SKM-1 treated with dmso at 0.1 percent for 144 hours (cell line): ENCODE results near the gene ITPRID2.
"Not testable (repeated sequence)": the region's sequence is repeated elsewhere in the genome, so short reads cannot be mapped to it uniquely, and the experiment has no call there.

ENCODE experiments used
- DNase-seq: peaks from one replicate; lab custom pipeline; 2025; ENCODE audit not compliant: unreplicated experiment; lab: John Stamatoyannopoulos, UW

ITPRID2 gene

DNA sequence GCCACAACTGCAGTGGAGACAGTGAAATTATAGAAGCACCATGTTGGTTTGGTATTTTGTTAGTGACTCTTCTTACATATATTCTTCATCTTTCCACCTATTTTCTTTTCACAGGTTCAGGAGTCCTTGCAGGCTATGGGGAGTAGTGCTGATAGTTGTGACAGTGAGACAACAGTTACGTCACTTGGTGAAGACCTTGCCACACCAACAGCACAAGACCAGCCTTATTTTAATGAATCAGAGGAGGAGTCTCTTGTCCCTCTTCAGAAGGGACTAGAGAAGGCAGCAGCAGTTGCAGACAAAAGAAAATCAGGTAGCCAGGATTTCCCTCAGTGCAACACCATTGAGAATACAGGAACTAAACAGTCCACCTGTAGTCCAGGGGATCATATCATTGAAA, 23.6 kb downstream of the ITPRID2 start:
- DNase-seq, result no peak

DNA sequence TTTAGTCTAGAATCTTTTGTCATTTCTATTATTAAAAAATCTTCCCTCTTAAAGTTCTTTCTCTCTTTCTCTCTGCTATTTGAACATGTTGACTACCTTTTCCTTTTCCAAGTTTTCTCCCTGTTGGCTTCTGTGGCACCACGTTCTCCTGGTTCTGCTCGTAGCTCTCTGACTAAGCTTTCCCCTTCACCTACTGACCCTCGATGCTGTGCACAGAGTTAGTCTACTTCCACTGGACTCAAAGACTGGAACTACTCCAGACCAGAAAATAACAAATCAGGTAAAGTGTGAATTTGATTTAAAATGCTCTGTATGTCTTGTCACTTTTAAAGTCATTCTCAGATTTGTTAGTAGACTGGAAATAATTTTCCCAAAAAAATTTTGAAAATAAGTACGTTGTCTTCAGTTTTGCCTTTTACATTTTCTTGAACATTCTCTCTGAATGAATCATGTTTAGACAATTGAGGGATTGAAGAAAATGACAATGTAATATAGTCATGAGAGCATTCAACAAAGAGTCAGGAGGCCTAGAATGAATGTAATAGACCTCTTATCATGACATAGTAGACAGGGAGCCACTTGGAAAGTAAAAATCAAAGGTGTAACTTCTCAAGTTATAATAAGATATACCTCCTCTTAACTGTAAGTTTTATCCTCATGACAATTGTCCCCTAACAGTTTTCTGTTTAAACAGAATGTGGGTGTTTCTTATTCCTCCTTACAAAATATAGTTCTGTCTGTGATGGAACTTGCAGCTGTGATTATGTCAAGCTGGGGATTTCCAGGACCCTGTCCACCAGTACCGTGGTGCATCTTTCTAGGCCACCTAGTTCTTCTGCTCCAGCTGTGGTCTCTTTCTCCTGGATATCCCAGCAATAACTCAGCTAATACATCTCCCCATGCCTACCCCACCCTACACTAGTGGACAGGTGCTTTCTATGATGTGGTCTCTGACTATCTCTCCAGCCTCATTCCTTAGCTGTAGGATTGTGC, 25.5 kb downstream of the ITPRID2 start:
- no peak for DNase-seq

DNA sequence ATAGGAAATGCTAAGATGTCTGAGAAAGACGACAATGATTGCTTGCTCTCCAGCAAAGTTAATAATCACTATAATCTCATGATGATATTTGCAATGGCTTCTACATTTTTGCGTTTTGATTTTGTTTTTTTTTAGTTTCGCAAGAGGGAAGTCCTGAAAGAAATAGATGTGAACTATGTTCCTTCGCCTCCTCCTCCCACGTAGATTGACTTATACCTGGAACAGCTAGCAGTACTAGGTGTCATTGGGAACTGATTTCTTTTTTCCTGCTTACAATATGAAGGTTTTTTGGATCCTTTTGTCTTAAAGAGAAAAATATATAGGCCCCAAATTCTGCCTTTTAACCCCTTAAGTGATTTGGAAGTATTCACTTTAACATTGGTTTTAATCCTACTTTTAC, 26.7 kb downstream of the ITPRID2 start:
- no peak for DNase-seq

DNA sequence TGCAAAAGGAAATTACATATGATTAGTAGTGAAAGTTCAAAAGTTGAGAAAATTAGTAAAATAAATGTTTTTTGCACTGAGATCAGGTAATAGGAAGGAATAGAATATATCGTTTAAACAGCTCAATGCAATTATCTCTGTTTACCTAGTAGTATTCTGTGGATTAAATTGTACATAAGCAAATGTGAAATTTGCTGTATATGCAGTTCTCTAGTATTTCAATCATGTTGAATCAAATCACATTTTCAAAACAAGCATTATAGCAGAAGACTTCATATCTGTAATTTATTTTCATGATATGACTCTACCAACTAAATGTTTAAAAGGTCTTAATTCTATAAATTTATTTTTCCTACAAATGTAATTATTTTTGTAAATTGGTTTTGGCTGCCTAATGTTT, 31.6 kb downstream of the ITPRID2 start:
- DNase-seq, result no peak

DNA sequence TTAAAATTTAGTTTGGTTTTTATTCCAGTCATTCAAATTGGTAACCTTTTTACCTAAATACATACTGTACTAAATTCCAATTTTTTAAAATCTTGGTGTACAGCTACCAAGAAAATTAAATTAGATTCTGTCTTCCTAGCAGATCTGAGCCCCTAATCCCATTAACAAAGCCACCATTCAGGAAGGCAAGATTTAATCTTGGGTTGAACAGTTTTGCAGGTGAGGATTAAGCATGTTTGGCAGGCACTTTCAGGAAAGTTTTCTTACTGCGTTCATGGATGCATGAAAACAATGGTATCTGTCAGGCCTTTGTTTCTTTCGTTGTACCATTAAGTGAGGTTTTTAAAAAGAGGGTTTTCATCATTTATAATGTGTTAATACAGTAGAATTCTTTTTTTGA, 32.8 kb downstream of the ITPRID2 start:
- no peak for DNase-seq

DNA sequence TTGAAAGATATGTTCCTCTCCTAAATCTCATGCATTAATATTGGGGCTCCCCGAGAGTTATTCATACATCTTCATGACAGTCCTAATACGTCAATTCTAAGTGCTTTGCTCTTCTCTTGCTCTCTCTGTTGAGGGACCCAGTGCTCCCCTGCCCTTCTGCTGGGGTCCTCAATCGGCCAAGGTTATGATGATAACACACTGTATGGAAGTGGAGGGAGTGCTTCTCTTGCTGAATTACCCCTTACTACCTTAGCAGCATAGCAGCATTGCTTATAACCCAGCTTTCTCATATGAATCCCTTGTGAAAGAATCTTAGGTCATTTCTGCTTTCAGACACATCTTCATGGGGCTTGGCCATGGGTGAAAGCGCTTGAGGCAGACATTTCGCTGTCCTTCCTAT, 43.2 kb downstream of the ITPRID2 start:
- DNase-seq, result no peak

DNA sequence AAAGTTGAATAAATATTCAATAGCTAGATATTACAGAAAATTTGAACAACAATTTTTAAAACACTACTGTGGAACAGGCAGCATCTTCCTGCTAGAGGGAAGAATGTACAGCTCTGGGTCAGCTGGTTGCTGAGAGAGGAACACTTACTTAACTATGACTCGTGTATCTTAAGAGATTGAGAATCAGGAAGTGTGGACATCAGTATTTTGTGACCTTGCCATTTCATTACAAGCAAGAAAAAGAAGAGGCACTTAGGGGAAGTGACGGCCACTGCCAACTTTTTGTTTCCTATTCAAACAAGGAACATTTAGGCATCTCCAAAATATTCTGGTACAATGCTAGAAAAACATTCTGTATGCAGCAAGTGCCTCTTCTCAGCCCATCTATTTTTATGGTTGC, 45.9 kb downstream of the ITPRID2 start:
- DNase-seq, result peak; percentile 91

DNA sequence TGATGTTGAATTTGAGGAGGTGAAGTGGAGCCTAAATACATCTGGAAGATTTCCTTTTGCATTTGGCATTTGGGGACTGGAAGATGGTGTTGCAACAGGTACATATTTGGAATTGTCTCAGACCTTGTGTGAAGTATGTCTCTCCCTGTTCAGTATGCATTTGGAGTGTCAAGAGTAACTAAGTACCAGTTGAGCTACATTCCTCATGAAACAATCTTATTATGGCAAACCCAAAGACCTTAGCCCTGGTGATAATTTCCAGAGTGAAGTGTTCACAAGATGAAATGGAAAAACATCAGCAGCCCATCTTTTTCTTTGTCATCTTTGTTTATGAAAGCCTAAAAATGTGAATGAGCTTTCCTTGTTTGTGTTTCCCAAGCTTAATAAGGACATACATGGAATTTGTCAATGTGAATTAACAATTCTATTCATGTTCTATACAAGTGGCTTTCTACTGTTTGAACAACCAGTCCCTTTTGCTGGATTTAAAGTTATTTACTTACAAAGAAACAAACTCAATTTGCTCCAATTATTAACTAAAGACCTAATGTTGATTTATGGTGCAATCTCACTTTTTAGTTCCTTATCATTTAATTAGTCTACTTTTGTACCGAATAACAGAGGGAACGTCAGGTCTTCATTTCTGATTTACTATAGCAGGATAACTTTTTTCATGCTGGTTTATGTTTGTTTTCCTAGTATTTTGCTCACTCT, 52.0 kb downstream of the ITPRID2 start:
- DNase-seq, result no peak

DNA sequence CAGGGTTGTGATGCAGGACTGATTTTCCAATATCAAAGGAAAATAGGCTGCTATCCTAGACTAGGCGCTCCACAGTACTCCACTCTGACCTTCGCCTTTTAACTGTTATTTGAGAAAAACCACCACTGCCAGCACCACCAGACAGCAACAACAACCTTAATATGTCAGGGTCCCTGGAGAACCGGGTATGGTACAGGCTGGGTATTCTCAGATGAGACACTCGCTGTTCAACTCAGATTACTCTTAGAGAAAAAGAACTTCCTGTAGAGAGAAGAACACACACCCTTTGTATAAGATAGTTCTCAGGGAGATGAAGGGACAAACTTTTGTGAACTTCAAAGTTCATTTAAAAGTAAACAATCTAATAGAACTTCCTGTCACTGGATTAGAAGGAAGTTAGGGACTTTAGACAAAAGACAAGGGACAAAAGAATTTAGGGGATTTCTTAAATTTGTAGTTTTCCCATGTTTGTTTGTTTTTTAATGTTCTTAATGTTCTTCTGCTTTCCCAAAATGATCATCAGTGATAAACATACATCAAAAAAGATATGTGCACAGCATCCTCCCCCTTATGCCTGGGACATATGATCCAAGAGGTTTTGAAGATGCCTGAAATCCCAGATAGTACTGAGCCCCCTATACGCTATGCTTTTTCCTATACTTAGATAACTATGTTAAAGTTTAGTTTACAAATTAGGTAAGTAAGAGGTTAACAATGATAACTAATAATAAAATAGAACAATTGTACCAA, 52.8 kb downstream of the ITPRID2 start:
- no peak for DNase-seq

DNA sequence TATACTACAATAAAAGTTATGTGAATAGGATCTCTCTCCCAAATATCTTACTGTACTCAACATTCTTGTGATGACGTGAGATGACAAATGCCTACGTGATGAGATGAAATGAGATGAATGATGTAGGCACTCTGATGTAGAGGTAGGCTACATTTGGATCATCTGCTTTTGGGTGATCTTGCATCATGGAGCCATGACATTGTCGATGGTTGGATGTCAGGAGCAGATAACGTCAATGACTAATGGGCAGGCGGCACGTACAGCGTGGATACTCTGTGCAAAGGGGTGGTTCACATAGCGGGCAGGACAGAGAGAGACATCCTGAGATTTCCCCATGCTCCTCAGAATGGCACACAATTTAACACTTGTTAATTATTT, 53.4 kb downstream of the ITPRID2 start:
- DNase-seq, result no peak

DNA sequence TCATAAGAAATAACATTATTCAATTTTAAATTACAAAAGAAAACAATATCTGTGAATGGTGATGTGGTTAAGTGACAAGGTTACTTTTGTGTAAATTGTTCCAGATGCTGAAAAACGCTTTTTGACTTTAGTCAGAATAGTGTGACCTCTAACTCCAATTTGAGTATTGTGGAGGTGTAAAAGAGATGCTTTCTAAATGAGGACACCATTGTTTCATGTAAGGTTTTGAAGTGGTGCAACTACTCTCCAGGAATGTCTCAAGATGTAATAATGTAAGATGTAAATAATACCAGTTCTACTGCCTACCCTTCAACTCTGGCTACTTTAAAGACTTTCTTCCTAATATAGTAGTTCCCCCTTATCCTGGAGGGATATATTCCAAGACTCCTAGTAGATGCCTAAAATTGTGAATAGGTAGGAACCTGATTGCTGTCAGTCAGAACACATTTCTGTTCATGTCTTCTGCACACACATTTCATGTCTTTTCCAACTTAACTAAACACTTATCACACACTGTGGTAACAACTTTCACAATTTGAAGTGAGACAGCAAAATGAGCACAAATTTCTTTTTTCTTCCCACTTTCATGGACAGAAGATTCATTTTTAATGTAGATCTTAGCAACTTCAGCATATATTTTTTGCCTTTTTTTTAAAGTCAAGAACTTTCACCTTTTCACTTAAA, 55.1 kb downstream of the ITPRID2 start:
- no peak for DNase-seq

DNA sequence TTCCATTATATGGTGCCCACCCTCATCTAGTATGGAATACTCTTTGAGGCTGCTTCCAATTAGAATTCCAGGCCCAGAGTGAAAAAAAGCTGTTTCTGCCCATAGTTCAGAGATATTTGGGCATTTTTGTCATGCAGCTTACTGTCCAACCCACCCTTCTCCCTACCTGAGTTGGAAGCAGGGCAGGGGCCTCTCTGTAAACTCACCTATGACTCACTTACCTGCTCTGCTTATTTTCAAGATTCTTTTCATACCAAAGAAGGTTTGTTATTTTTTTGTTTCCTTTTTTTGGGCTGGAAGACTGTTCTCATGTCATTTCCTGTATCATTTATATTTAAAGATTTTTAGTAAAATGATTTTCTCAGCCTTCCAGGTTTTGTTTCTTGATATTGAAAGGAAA, 55.7 kb downstream of the ITPRID2 start:
- no peak for DNase-seq

DNA sequence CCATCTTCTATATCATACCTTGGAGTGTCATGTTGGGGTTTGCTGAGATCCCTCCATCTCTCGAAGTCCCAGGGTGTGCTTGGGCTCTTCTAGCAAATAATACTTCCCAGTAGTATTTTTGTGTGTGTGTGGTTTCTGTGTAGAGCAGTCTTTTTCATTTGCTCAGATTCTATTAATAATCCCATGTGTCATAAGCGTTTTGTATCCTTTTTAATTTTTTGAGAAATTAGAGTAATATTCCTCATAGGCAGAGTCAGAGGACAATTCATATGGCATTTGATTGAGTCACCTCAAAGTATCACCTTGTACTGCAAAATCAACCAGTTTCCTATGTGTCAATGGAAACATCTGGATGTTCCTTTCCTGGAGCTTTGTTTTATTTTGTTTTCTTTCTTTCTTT, 56.7 kb downstream of the ITPRID2 start:
- DNase-seq, result no peak

DNA sequence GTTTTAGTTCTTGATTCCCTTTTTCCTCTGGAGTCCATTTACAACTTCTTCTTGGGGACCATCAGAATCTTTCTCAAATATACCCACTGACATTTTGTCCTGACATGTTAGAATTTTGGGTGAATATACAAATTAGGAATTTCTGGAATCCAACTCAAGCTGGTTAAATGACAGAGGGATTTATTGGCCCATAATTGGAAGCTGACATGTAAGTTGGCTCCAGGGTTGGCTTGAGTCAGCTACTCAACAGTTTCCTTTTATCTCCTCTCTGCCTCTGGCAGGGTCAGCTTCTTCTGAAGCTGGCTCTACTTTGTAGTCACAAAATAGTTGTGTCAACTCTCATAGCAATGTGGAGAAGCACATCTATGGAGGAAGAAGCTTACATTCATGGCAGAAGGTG, 57.5 kb downstream of the ITPRID2 start:
- no peak for DNase-seq

DNA sequence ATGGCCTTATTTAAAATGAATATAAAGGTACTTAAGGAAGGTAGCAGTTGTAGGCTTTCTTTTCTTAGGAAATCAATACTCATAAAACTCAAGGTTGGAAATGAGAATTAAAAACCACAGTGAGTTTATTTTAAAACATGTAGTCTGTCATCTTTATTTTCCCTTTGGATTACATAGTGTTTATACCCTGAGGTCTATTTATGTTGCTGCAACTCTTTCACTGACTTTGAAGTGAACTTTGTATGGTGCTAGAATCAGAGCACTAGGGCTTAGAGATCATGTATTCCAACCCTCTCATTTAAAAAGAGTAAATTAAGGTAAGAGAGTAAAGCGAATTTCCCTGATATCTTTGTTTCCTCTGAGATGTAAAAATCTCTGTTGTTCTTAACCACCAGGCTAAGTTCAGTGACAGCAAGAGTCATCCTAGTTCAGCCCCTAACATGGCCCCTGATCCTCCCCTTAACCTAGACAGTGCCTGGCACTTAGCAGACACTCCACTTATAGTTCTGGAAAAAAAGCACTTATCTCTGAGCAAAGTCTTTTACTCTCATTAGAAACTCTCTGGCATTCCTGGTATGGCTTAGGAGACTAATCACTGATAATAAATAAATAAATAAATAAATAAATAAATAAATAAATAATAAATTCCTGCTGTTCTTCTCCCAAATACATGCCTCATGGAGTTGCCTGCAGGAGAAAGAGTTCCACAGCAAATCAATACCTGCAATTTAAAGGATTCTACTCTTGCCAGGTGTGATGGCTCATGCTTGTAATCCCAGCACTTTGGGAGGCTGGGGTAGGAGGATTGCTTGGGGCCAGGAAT, 61.1 kb downstream of the ITPRID2 start:
- no peak for DNase-seq

DNA sequence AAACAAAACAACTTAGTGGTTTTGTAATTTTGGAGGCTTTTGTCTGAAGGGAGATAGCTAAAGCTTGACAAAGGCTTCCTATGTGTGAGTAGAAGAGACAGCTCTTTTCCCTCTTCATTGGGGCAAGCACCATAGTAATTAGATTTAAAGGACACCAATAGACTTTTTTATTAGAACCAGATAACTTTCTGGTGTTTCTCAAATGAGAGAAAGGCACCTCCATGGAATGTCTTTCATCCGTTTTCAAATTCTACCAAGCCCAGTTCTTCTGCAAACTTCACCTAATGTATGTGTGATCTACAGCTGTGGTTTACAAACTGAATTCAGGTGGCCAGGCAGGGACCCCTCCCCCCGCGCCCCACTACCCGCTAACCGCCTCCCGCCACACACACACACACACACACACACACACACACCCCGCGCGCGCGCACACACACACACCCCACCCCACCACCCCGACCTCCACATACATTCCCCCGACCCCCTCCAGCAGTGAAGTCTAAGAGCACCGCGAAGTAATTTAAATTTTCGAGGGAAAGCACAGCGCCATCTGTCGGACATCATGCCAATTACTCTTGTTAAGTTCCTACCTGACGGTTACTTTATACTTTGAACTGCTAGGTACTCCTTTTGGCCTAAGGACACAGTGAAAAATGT, 62.5 kb downstream of the ITPRID2 start:
- no peak for DNase-seq

DNA sequence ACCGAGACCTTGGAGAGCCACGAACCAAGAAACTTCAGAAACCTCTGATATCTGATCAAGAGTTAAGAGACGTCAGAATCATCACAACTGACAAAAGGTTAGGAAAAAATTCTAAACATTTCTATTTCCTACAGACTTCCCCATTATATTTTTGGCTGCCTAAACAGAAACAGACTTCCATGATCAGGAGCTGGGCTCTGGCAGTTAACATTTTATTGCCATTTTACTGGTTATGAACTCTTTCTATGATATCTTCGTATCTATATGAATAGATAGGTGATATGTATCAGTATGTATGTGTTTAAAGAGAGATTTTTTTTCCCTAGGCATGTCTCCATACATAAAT, 63.0 kb downstream of the ITPRID2 start:
- DNase-seq, result no peak

DNA sequence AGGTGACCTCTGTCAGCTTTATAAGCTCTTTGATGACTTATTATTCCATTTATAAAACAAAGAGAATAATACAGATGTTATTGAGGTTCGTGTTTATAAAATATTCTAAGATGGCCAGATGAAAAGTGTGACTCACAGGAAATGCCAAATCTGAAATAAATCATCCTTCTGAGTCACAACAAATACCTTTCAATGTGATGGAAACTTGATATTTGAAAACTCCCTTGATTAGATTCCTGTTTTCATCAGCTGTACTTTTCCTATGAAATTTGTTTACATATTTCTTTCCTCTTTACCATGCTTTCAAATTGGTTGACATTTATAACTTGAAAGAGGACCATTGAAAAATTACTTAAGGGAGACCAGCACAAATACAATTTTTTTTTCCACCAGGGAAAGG, 63.5 kb downstream of the ITPRID2 start:
- no peak for DNase-seq

DNA sequence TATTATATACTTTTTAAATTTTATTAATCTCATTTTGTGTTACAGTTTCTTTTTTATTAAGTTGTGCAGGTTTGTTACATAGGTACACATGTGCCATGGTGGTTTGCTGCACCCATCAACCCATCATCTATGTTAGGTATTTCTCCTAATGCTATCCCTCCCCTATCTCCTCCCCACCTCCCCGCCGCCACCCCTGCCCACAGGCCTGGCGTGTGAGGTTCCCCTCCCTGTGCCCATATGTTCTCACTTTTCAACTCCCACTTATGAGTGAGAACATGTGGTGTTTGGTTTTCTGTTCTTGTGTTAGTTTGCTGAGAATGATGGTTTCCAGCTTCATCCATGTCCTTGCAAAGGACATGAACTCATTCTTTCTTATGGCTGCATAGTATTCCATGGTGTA, 64.3 kb downstream of the ITPRID2 start:
- DNase-seq, result not testable (repeated sequence)

DNA sequence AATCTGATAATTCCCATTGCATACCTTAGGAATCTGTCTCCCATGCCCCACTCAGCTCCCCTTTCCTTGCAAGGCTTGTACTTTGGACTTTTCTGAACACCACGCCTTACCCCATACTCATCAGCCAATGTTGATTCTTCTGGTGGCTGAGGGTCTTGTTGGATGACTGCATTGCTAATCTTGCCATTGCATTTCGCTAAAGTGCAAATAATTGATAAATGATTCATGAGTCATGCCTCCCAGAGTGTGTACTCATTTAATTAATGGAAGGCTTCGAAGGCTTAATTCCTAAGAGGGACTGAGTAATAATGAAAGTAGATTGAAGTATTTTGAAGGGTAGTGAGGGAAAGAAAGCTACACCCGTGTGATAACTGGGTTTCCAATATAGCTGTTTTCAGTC, 66.1 kb downstream of the ITPRID2 start:
- DNase-seq, result no peak
